Endothelial cell of umbilical vein (primary cell): ENCODE results near the gene TCF7L2. TPM values are rescaled to one million over a fixed set of nuclear protein-coding genes. Genes with fewer than 3 reads are reported as not detected.

Source experiments
- BruUV-seq: library from RNA; stranded (reverse); fragments of 400-500 nt; replicated peaks from 2 replicates; lab custom pipeline; 2021; lab: Mats Ljungman, UMichigan
- CTCF ChIA-PET: fragments of 300-600, 350-600 bp; sonication (Branson Sonifier 250); formaldehyde crosslinking; loops from one replicate; lab custom pipeline; 2021; ENCODE audit warnings: antibody characterized with exemption, inconsistent platforms; lab: Charles Lee
- POLR2A ChIA-PET: fragments of 300-600, 350-600 bp; sonication (Branson Sonifier 250); formaldehyde crosslinking; loops from one replicate; lab custom pipeline; 2021; ENCODE audit warnings: antibody characterized with exemption, inconsistent platforms; lab: Charles Lee
- DNase-seq: peaks from one replicate; pipeline ENCODE4 v3.0.0-alpha.2; 2011; ENCODE audit warnings: low read depth, low spot score
- FAIRE-seq: peaks from 2 replicates; lab custom pipeline; 2011; peaks lifted over from hg19 to GRCh38; lab: Jason Lieb, UNC
- H2AFZ ChIP-seq: 2 replicates; pipeline ENCODE4 v1.6.0; 2012; ENCODE audit warnings: low read depth, low read length, control low read depth, inconsistent platforms
- H3K27ac ChIP-seq: 2 replicates; pipeline ENCODE4 v1.5.1; 2011; ENCODE audit warnings: low read depth, mild to moderate bottlenecking, control low read depth, low read length, moderate library complexity; ENCODE audit not compliant: insufficient read depth
- H3K27me3 ChIP-seq, 2 experiments: 2 replicates each; pipeline versions ENCODE4 v1.6.0 to v1.6.1; 2011; ENCODE audit warnings: low read length in 2 of 2, mixed read lengths in 1 of 2; ENCODE audit not compliant: control insufficient read depth in 2 of 2, insufficient read depth in 2 of 2
- H3K36me3 ChIP-seq, 2 experiments: 2 replicates in 1 of 2; 3 replicates in 1 of 2; pipeline ENCODE4 v1.5.1; 2011; ENCODE audit warnings: low read length in 2 of 2, mild to moderate bottlenecking in 1 of 2, moderate library complexity in 1 of 2; ENCODE audit not compliant: control insufficient read depth in 2 of 2, insufficient read depth in 2 of 2; ENCODE audit errors: extremely low read depth in 1 of 2
- H3K4me1 ChIP-seq: 3 replicates; pipeline ENCODE4 v1.5.1; 2011; ENCODE audit warnings: mild to moderate bottlenecking, low read length; ENCODE audit not compliant: control insufficient read depth, insufficient read depth; ENCODE audit errors: extremely low read depth
- H3K4me2 ChIP-seq: 2 replicates; pipeline ENCODE4 v1.6.1; 2011; ENCODE audit warnings: low read length, control low read depth, mixed read lengths; ENCODE audit not compliant: insufficient read depth
- H3K4me3 ChIP-seq, 3 experiments: fragments of 200-600 bp in 1 of 3; sonication (generic), shearing (Covaris generic) in 1 of 3; replicated peaks in 1 of 3; 2 replicates each; pipeline ENCODE4 v1.5.1; 2011 to 2016; ENCODE audit warnings: control low read depth in 3 of 3, low read length in 3 of 3, mild to moderate bottlenecking in 2 of 3, inconsistent platforms in 1 of 3, low read depth in 1 of 3, moderate library complexity in 1 of 3; ENCODE audit not compliant: insufficient read depth in 1 of 3
- H3K79me2 ChIP-seq: 2 replicates; pipeline ENCODE4 v1.6.0; 2012; ENCODE audit warnings: low read length, inconsistent platforms; ENCODE audit not compliant: control insufficient read depth, insufficient read depth
- H3K9ac ChIP-seq: replicated peaks from 2 replicates; pipeline ENCODE3; 2011; ENCODE audit warnings: low read length, control low read depth; ENCODE audit not compliant: insufficient read depth; ENCODE audit errors: extremely low read depth
- H3K9me1 ChIP-seq: replicated peaks from 3 replicates; pipeline ENCODE4 v1.6.0; 2011; ENCODE audit warnings: mild to moderate bottlenecking, low read length; ENCODE audit not compliant: control insufficient read depth, insufficient read depth; ENCODE audit errors: extremely low read depth
- H3K9me3 ChIP-seq: replicated peaks from 2 replicates; pipeline ENCODE4 v1.5.1; 2012; ENCODE audit warnings: low read length, inconsistent platforms; ENCODE audit not compliant: control insufficient read depth, insufficient read depth
- H4K20me1 ChIP-seq: replicated peaks from 2 replicates; pipeline ENCODE3; 2011; ENCODE audit warnings: mild to moderate bottlenecking, low read length; ENCODE audit not compliant: control insufficient read depth, insufficient read depth; ENCODE audit errors: extremely low read depth
- CTCF ChIP-seq, 2 donors: IDR thresholded peaks; 1 replicate in 1 of 2; 2 replicates in 1 of 2; pipeline ENCODE4 v1.5.1; 2011; ENCODE audit warnings: low read length in 2 of 2, mild to moderate bottlenecking in 2 of 2, moderate library complexity in 2 of 2, control low read depth in 1 of 2, inconsistent platforms in 1 of 2, low read depth in 1 of 2; ENCODE audit not compliant: insufficient read depth in 1 of 2; ENCODE audit errors: extremely low read depth in 1 of 2
- EZH2 ChIP-seq: IDR thresholded peaks from 2 replicates; pipeline ENCODE4 v1.6.1; 2012; ENCODE audit warnings: borderline replicate concordance, low read depth, mild to moderate bottlenecking, moderate library complexity, low read length, inconsistent platforms; ENCODE audit not compliant: severe bottlenecking
- FOS ChIP-seq: IDR thresholded peaks from 2 replicates; pipeline ENCODE4 v1.6.1; 2011; ENCODE audit warnings: mild to moderate bottlenecking, low read length, moderate library complexity, borderline replicate concordance; ENCODE audit not compliant: insufficient read depth
- GATA2 ChIP-seq: IDR thresholded peaks from 2 replicates; pipeline ENCODE4 v1.7.0; 2011; ENCODE audit warnings: low read depth, mild to moderate bottlenecking, moderate library complexity, mixed read lengths, low read length; ENCODE audit not compliant: insufficient read length, insufficient read depth
- JUN ChIP-seq: IDR thresholded peaks from 2 replicates; pipeline ENCODE4 v1.6.1; 2011; ENCODE audit warnings: borderline replicate concordance, low read depth; ENCODE audit not compliant: insufficient read length, insufficient read depth
- MAX ChIP-seq: IDR thresholded peaks from 2 replicates; pipeline ENCODE4 v1.6.1; 2011; ENCODE audit not compliant: insufficient read depth, insufficient read length
- MYC ChIP-seq: IDR thresholded peaks from one replicate; pipeline ENCODE4 v1.6.1; 2011; ENCODE audit warnings: mild to moderate bottlenecking, low read depth, low read length
- POLR2A ChIP-seq: IDR thresholded peaks from 2 replicates; pipeline ENCODE4 v1.6.1; 2012; ENCODE audit warnings: low read depth, mild to moderate bottlenecking, control low read depth, low read length
- POLR2AphosphoS5 ChIP-seq: IDR thresholded peaks from 2 replicates; pipeline ENCODE4 v1.6.1; 2012; ENCODE audit warnings: low read depth, mild to moderate bottlenecking, control low read depth, low read length, moderate library complexity; ENCODE audit not compliant: insufficient read depth
- dilution Hi-C: fragments of 300-500 bp; cut with MboI; formaldehyde crosslinking; loops from one replicate; pipeline ENCODE4 v1.15.0; 2019; ENCODE audit warnings: low sequenced_read_pairs; ENCODE audit not compliant: extremely low pct_ligation_motif_present
- intact Hi-C: fragments of 100-400 bp; cut with micrococcal nuclease; formaldehyde crosslinking; loops from one replicate; pipeline ENCODE4 v1.10.0; 2022
- polyA plus RNA-seq, 4 experiments: library from polyadenylated mRNA; depleted of rRNA in 3 of 4; stranded (reverse) in 3 of 4; unstranded in 1 of 4; fragments of >200 nt; gene quantifications; 2 replicates each; pipeline versions ENCODE4 v1.2.1 to v1.2.3, GENCODE V29; 2011 to 2012; ENCODE audit warnings: missing spikeins in 1 of 4
- total RNA-seq: library from RNA; stranded (reverse); gene quantifications from 2 replicates; pipeline ENCODE4 v1.2.3, GENCODE V29; 2021

Gene TCF7L2
- total and polyA plus RNA-seq, 2 donors (not counting 3 experiments of a cell fraction or from before 2014, with no cell fraction given), result 9.9 to 21.8 TPM

- Histone ChIP-seq H3K9me3 (no peaks in the 10 kb centered on the region), H3K79me2 (no peaks in the 10 kb centered on the region), H3K27me3 (no peaks in the 10 kb centered on the region), H3K4me1 (peaks cover 4% of the 10 kb centered on the region), H3K27ac (no peak overlapping the region), H3K36me3 (no peaks in the 10 kb centered on the region), H3K4me3 (no peak overlapping the region), H3K9me1 (no peaks in the 10 kb centered on the region), H4K20me1 (peaks cover 4% of the 10 kb centered on the region), H2AFZ (no peak overlapping the region), H3K9ac (no peak overlapping the region), H3K4me2 (no peak overlapping the region)
- TF ChIP-seq EZH2 (no peak), MYC (no peak), CTCF (IDR thresholded peaks at IDR 0.05; ENCODE audit: extremely low read depth in 1 of 2, insufficient read depth in 1 of 2, low read depth in 1 of 2, low read length in 2 of 2) (no peak), POLR2A (no peak), JUN (no peak), FOS (no peak), MAX (no peak), GATA2 (no peak), POLR2AphosphoS5 (no peak)
- ChIA-PET POLR2A (no interaction called here), CTCF (interaction anchor here (1.0 to 3.4 kb wide), 3 partner anchors 257 to 435 kb away, joined by 3 to 21 read pairs (median 7); no protein-coding TSS in a partner anchor)
- no peak for DNase-seq
- dilution Hi-C loops (no loop called here), intact Hi-C loops (loop anchor here (5.0 kb wide), 1 partner anchor 394 kb away; no protein-coding TSS in a partner anchor)
- BruUV-seq, result no TSS peak
- FAIRE-seq, result no peak
Observed at GRCh38 chr10:113128450-113129070, 178.5 kb downstream of the TCF7L2 start.
